ENCODE data around the gene CSMD2.

The CSMD2 gene

GRCh38 chr1:33606272-33606671, 558.8 kb downstream of the CSMD2 start:
- Histone ChIP-seq H3K56ac (ENCODE audit: low read length) (no peak overlapping the region), H4K8ac (ENCODE audit: low read depth, low read length) (no peak overlapping the region), H3K79me2 (ENCODE audit: control insufficient read depth, insufficient read depth, low read length) (no peaks in the 10 kb centered on the region), H3K27ac (ENCODE audit: low read depth, low read length) (no peak overlapping the region), H3K79me1 (ENCODE audit: low read length) (no peaks in the 10 kb centered on the region), H3K4me2 (ENCODE audit: low read length) (no peak overlapping the region), H2BK120ac (ENCODE audit: low read depth, low read length) (no peak overlapping the region), H3K18ac (ENCODE audit: low read length) (no peak overlapping the region), H3K4me1 (ENCODE audit: control insufficient read depth, low read depth, low read length) (no peaks in the 10 kb centered on the region), H3K23ac (ENCODE audit: low read length) (no peak overlapping the region), H3K4ac (ENCODE audit: low read depth, low read length) (no peak overlapping the region), H4K5ac (ENCODE audit: low read length) (no peak overlapping the region), H2BK5ac (ENCODE audit: low read length) (no peak overlapping the region), H3K36me3 (ENCODE audit: control insufficient read depth, insufficient read depth, low read length) (no peaks in the 10 kb centered on the region), H3K9ac (ENCODE audit: low read length) (no peak overlapping the region), H3K4me3 (ENCODE audit: low read length) (no peak overlapping the region), H3K27me3 (ENCODE audit: insufficient read depth, low read length, poor library complexity) (no peaks in the 10 kb centered on the region), H2AK5ac (ENCODE audit: low read length) (no peak overlapping the region), H2BK15ac (replicated peaks; ENCODE audit: low read depth) (no peak overlapping the region)
- DNase-seq, result no peak
- WGBS (ENCODE audit: extremely low coverage, insufficient coverage, low lambda C conversion rate), result no CpG with 5 or more reads among the region's 9 CpGs

GRCh38 chr1:33602271-33602670, 562.8 kb downstream of the CSMD2 start:
- Histone ChIP-seq H2AK5ac (ENCODE audit: low read length) (no peak overlapping the region), H3K27ac (ENCODE audit: low read depth, low read length) (no peak overlapping the region), H4K5ac (ENCODE audit: low read length) (no peak overlapping the region), H3K27me3 (ENCODE audit: insufficient read depth, low read length, poor library complexity) (no peaks in the 10 kb centered on the region), H3K23ac (ENCODE audit: low read length) (no peak overlapping the region), H3K4me1 (ENCODE audit: control insufficient read depth, low read depth, low read length) (no peaks in the 10 kb centered on the region), H3K56ac (ENCODE audit: low read length) (no peak overlapping the region), H3K79me1 (ENCODE audit: low read length) (no peaks in the 10 kb centered on the region), H3K79me2 (ENCODE audit: control insufficient read depth, insufficient read depth, low read length) (no peaks in the 10 kb centered on the region), H2BK15ac (replicated peaks; ENCODE audit: low read depth) (no peak overlapping the region), H3K18ac (ENCODE audit: low read length) (no peak overlapping the region), H4K8ac (ENCODE audit: low read depth, low read length) (no peak overlapping the region), H2BK120ac (ENCODE audit: low read depth, low read length) (no peak overlapping the region), H3K9ac (ENCODE audit: low read length) (no peak overlapping the region), H3K4me3 (ENCODE audit: low read length) (no peak overlapping the region), H2BK5ac (ENCODE audit: low read length) (no peak overlapping the region), H3K4me2 (ENCODE audit: low read length) (no peak overlapping the region), H3K4ac (ENCODE audit: low read depth, low read length) (no peak overlapping the region), H3K36me3 (ENCODE audit: control insufficient read depth, insufficient read depth, low read length) (no peaks in the 10 kb centered on the region)
- WGBS (ENCODE audit: extremely low coverage, insufficient coverage, low lambda C conversion rate), result no CpG with 5 or more reads among the region's 9 CpGs
- DNase-seq, result no peak

DNA sequence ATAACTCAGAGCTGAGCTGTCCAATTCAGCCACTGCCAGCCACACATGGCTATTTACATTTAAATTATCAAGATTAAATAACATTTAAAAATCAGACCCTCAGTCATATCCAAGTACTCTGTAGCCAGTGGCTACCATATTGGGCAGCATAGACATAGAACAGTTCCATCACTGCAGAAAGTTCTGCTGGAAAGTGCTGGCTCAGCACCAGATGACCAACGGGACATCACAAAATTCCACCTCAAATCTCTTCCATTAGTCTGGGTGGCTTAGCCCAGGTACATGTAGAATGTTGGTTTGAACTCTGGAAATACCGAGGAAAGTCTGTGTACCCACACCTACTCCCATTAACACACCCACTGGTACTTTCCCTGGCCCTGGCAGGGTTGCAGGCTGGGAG, 563.3 kb downstream of the CSMD2 start:
- Histone ChIP-seq H4K8ac (ENCODE audit: low read depth, low read length) (no peak overlapping the region), H3K9ac (ENCODE audit: low read length) (no peak overlapping the region), H3K56ac (ENCODE audit: low read length) (no peak overlapping the region), H3K4me3 (ENCODE audit: low read length) (no peak overlapping the region), H2BK15ac (replicated peaks; ENCODE audit: low read depth) (no peak overlapping the region), H3K79me1 (ENCODE audit: low read length) (no peaks in the 10 kb centered on the region), H3K4me2 (ENCODE audit: low read length) (no peak overlapping the region), H3K4ac (ENCODE audit: low read depth, low read length) (no peak overlapping the region), H3K27me3 (ENCODE audit: insufficient read depth, low read length, poor library complexity) (no peaks in the 10 kb centered on the region), H3K79me2 (ENCODE audit: control insufficient read depth, insufficient read depth, low read length) (no peaks in the 10 kb centered on the region), H2BK120ac (ENCODE audit: low read depth, low read length) (no peak overlapping the region), H4K5ac (ENCODE audit: low read length) (no peak overlapping the region), H3K27ac (ENCODE audit: low read depth, low read length) (no peak overlapping the region), H2AK5ac (ENCODE audit: low read length) (no peak overlapping the region), H3K36me3 (ENCODE audit: control insufficient read depth, insufficient read depth, low read length) (no peaks in the 10 kb centered on the region), H3K4me1 (ENCODE audit: control insufficient read depth, low read depth, low read length) (no peaks in the 10 kb centered on the region), H3K18ac (ENCODE audit: low read length) (no peak overlapping the region), H3K23ac (ENCODE audit: low read length) (no peak overlapping the region), H2BK5ac (ENCODE audit: low read length) (no peak overlapping the region)
- no CpG with 5 or more reads among the region's 2 CpGs for WGBS (ENCODE audit: extremely low coverage, insufficient coverage, low lambda C conversion rate)
- no peak for DNase-seq

GRCh38 chr1:33599516-33600115, 565.4 kb downstream of the CSMD2 start:
- no peak overlapping the region for H3K56ac ChIP-seq (ENCODE audit: low read length)
- no peaks in the 10 kb centered on the region for H3K79me2 ChIP-seq (ENCODE audit: control insufficient read depth, insufficient read depth, low read length)
- H2BK120ac ChIP-seq (ENCODE audit: low read depth, low read length), result no peak overlapping the region
- no peak overlapping the region for H3K18ac ChIP-seq (ENCODE audit: low read length)
- DNase-seq, result no peak
- H4K5ac ChIP-seq (ENCODE audit: low read length), result no peak overlapping the region
- H2BK15ac ChIP-seq (replicated peaks; ENCODE audit: low read depth), result no peak overlapping the region
- H3K27ac ChIP-seq (ENCODE audit: low read depth, low read length), result no peak overlapping the region
- no peak overlapping the region for H4K8ac ChIP-seq (ENCODE audit: low read depth, low read length)
- no peak overlapping the region for H3K23ac ChIP-seq (ENCODE audit: low read length)
- H3K9ac ChIP-seq (ENCODE audit: low read length), result no peak overlapping the region
- H3K4me2 ChIP-seq (ENCODE audit: low read length), result no peak overlapping the region
- H2AK5ac ChIP-seq (ENCODE audit: low read length), result no peak overlapping the region
- H3K4ac ChIP-seq (ENCODE audit: low read depth, low read length), result no peak overlapping the region
- no peaks in the 10 kb centered on the region for H3K27me3 ChIP-seq (ENCODE audit: insufficient read depth, low read length, poor library complexity)
- no peak overlapping the region for H3K4me3 ChIP-seq (ENCODE audit: low read length)
- no peaks in the 10 kb centered on the region for H3K36me3 ChIP-seq (ENCODE audit: control insufficient read depth, insufficient read depth, low read length)
- no peaks in the 10 kb centered on the region for H3K79me1 ChIP-seq (ENCODE audit: low read length)
- WGBS (ENCODE audit: extremely low coverage, insufficient coverage, low lambda C conversion rate), result no CpG with 5 or more reads among the region's 7 CpGs
- H3K4me1 ChIP-seq (ENCODE audit: control insufficient read depth, low read depth, low read length), result no peaks in the 10 kb centered on the region
- no peak overlapping the region for H2BK5ac ChIP-seq (ENCODE audit: low read length)

GRCh38 chr1:33588726-33589125, 576.3 kb downstream of the CSMD2 start:
- no peak overlapping the region for H2AK5ac ChIP-seq (ENCODE audit: low read length)

GRCh38 chr1:33586795-33587194, 578.2 kb downstream of the CSMD2 start:
- Histone ChIP-seq H3K36me3 (ENCODE audit: control insufficient read depth, insufficient read depth, low read length) (no peaks in the 10 kb centered on the region), H3K27me3 (ENCODE audit: insufficient read depth, low read length, poor library complexity) (no peaks in the 10 kb centered on the region), H3K4ac (ENCODE audit: low read depth, low read length) (no peak overlapping the region), H2AK5ac (ENCODE audit: low read length) (no peak overlapping the region), H2BK5ac (ENCODE audit: low read length) (no peak overlapping the region), H3K4me2 (ENCODE audit: low read length) (no peak overlapping the region), H3K79me1 (ENCODE audit: low read length) (no peaks in the 10 kb centered on the region), H3K56ac (ENCODE audit: low read length) (no peak overlapping the region), H3K9ac (ENCODE audit: low read length) (no peak overlapping the region), H3K18ac (ENCODE audit: low read length) (no peak overlapping the region), H3K27ac (ENCODE audit: low read depth, low read length) (no peak overlapping the region), H3K4me3 (ENCODE audit: low read length) (no peak overlapping the region), H3K23ac (ENCODE audit: low read length) (no peak overlapping the region), H3K79me2 (ENCODE audit: control insufficient read depth, insufficient read depth, low read length) (no peaks in the 10 kb centered on the region), H2BK120ac (ENCODE audit: low read depth, low read length) (no peak overlapping the region), H4K8ac (ENCODE audit: low read depth, low read length) (no peak overlapping the region), H3K4me1 (ENCODE audit: control insufficient read depth, low read depth, low read length) (no peaks in the 10 kb centered on the region), H2BK15ac (replicated peaks; ENCODE audit: low read depth) (no peak overlapping the region), H4K5ac (ENCODE audit: low read length) (no peak overlapping the region)
- WGBS (ENCODE audit: extremely low coverage, insufficient coverage, low lambda C conversion rate), result no CpG with 5 or more reads among the region's 5 CpGs
- no peak for DNase-seq

More at GRCh38 chr1:33588726-33589125, 576.3 kb downstream of the CSMD2 start:
- H3K56ac ChIP-seq (ENCODE audit: low read length), result no peak overlapping the region
- no peak overlapping the region for H3K9ac ChIP-seq (ENCODE audit: low read length)
- no peaks in the 10 kb centered on the region for H3K79me1 ChIP-seq (ENCODE audit: low read length)
- no peaks in the 10 kb centered on the region for H3K36me3 ChIP-seq (ENCODE audit: control insufficient read depth, insufficient read depth, low read length)
- no peaks in the 10 kb centered on the region for H3K4me1 ChIP-seq (ENCODE audit: control insufficient read depth, low read depth, low read length)
- H3K79me2 ChIP-seq (ENCODE audit: control insufficient read depth, insufficient read depth, low read length), result no peaks in the 10 kb centered on the region
- no peak overlapping the region for H4K5ac ChIP-seq (ENCODE audit: low read length)
- DNase-seq, result no peak
- no peak overlapping the region for H3K4me3 ChIP-seq (ENCODE audit: low read length)
- no peak overlapping the region for H2BK120ac ChIP-seq (ENCODE audit: low read depth, low read length)
- H3K18ac ChIP-seq (ENCODE audit: low read length), result no peak overlapping the region
- no peak overlapping the region for H3K4ac ChIP-seq (ENCODE audit: low read depth, low read length)
- no peak overlapping the region for H2BK15ac ChIP-seq (replicated peaks; ENCODE audit: low read depth)
- no CpG with 5 or more reads among the region's 7 CpGs for WGBS (ENCODE audit: extremely low coverage, insufficient coverage, low lambda C conversion rate)
- H3K27me3 ChIP-seq (ENCODE audit: insufficient read depth, low read length, poor library complexity), result no peaks in the 10 kb centered on the region
- H2BK5ac ChIP-seq (ENCODE audit: low read length), result no peak overlapping the region
- no peak overlapping the region for H3K27ac ChIP-seq (ENCODE audit: low read depth, low read length)
- no peak overlapping the region for H3K4me2 ChIP-seq (ENCODE audit: low read length)
- no peak overlapping the region for H4K8ac ChIP-seq (ENCODE audit: low read depth, low read length)
- no peak overlapping the region for H3K23ac ChIP-seq (ENCODE audit: low read length)

Measured in mesendoderm (in vitro differentiated cells).